OCI-LY1 (cell line): ENCODE data around the gene TUFM.

ENCODE experiments used
- EZH2 ChIP-seq: fragments of 200-600 bp; sonication (generic), shearing (Covaris generic); IDR thresholded peaks from 2 replicates; pipeline ENCODE4 v1.8.0; 2017; ENCODE audit warnings: borderline replicate concordance, mixed run types, mild to moderate bottlenecking, antibody characterized with exemption, low read length, moderate library complexity, mixed read lengths
- TF ChIP-seq, protein P1 (sequence below): fragments of 200-600 bp; sonication (generic), shearing (Covaris generic); IDR thresholded peaks from 2 replicates; pipeline ENCODE4 v1.5.1; 2017; ENCODE audit warnings: mild to moderate bottlenecking, antibody characterized with exemption, low read length, moderate library complexity, mixed read lengths

DNA sequence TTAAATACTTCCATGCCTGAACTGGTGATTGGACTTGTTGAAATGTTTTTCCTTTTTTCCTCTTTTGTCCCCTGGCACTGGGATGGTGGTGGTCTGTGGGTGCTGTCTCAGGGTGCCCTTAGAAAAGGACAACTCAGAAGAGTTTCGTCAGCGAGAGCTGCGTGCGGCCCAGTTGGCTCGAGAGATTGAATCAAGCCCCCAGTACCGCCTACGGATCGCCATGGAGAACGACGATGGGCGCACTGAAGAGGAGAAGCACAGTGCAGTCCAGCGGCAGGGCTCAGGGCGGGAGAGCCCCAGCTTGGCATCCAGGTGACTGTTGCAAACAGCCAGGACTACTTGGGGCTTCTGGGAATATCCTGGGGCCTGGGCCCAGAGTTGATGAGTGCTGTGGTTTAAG, 16.4 kb downstream of the TUFM start:
- TF ChIP-seq, protein P1, sequence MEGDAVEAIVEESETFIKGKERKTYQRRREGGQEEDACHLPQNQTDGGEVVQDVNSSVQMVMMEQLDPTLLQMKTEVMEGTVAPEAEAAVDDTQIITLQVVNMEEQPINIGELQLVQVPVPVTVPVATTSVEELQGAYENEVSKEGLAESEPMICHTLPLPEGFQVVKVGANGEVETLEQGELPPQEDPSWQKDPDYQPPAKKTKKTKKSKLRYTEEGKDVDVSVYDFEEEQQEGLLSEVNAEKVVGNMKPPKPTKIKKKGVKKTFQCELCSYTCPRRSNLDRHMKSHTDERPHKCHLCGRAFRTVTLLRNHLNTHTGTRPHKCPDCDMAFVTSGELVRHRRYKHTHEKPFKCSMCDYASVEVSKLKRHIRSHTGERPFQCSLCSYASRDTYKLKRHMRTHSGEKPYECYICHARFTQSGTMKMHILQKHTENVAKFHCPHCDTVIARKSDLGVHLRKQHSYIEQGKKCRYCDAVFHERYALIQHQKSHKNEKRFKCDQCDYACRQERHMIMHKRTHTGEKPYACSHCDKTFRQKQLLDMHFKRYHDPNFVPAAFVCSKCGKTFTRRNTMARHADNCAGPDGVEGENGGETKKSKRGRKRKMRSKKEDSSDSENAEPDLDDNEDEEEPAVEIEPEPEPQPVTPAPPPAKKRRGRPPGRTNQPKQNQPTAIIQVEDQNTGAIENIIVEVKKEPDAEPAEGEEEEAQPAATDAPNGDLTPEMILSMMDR = no peak
- TF ChIP-seq EZH2 = no peak
